ENCODE results near the gene CTBP1. TPM values are rescaled to one million over a fixed set of nuclear protein-coding genes. Genes with fewer than 3 reads are reported as not detected.
A peak's percentile ranks its signal among the peaks of the same experiment; 100 is the strongest.

Gene CTBP1
- total RNA-seq, 1 donor from 2014 or later: 171 TPM

DNA sequence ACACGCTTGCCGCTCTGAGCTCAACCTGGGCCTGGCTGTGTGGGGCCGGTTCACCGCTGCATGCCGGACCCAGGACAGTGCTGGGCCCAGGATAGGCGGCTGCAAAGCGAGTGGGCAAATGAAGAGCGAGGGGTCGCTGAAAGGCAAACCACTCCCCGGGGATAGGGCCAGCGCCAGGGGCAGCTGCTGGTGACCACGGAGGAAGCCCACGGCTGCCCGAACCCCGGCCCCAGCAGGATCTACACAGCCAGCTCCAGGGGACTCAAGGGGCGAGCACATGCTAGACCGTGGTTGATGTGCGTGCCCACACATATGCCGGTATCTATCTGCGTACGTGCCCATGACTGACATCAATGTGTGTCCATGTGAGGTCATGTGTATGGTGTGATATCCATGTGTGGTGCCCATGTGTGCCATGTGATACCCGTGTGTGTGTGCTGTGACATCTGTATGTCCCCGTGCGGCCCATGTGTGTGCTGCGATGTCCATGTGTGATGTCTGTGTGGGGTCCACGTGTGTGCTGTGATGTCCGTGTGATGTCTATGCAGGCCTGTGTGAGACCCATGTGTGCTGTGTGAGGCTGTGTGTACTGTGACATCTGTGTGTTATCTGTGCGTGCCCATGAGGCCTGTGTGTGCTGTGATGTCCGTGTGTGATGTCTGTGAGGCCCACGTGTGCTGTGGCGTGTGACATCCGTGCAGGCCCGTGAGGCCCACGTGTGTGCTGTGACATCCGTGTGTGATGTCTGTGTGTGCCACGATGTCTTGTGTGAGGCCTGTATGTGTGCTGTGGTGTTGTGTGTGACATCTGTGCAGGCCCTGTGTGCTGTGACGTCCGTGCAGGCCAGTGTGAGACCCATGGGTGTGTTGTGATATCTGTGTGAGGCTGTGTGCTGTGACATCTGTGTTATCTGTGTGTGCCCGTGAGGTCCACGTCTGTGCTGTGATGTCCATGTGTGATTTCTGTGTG lies 24.8 kb downstream of the CTBP1 start:
- no peaks in the 10 kb centered on the region for H3K36me3 ChIP-seq
- Mint-ChIP-seq H3K9me3 (no peaks in the 10 kb centered on the region), H3K4me3 (peak overlapping the region; percentile 69), H3K27ac (peak overlapping the region; percentile 93), H3K4me1 (peaks cover 3% of the 10 kb centered on the region), H3K27me3 (ENCODE audit: insufficient read depth, low read depth) (peaks cover 12% of the 10 kb centered on the region), H3K36me3 (peaks cover 41% of the 10 kb centered on the region)
- peaks cover 13% of the 10 kb centered on the region for H4K20me1 ChIP-seq (ENCODE audit: low read depth)
- no peak overlapping the region for H3K27ac ChIP-seq
- H3K9ac ChIP-seq: no peak overlapping the region
- H3K79me2 ChIP-seq (ENCODE audit: low read depth): peaks cover 6% of the 10 kb centered on the region
- no peak for TF ChIP-seq CTCF (IDR thresholded peaks at IDR 0.05)
- TF ChIP-seq EZH2phosphoT487 (IDR thresholded peaks at IDR 0.05): no peak
- no peak for TF ChIP-seq EZH2 (IDR thresholded peaks at IDR 0.05)
- H3K4me1 ChIP-seq: no peaks in the 10 kb centered on the region
- H3F3A ChIP-seq (ENCODE audit: low read depth): peaks cover 7% of the 10 kb centered on the region
- H3K4me3 ChIP-seq: no peak overlapping the region
- DNase-seq (ENCODE audit: low spot score): no peak
- H3K9me3 ChIP-seq (ENCODE audit: low read depth): no peaks in the 10 kb centered on the region
- H3K4me2 ChIP-seq: no peak overlapping the region
- H3K27me3 ChIP-seq: no peaks in the 10 kb centered on the region
- H2AFZ ChIP-seq (replicated peaks): no peak overlapping the region

DNA sequence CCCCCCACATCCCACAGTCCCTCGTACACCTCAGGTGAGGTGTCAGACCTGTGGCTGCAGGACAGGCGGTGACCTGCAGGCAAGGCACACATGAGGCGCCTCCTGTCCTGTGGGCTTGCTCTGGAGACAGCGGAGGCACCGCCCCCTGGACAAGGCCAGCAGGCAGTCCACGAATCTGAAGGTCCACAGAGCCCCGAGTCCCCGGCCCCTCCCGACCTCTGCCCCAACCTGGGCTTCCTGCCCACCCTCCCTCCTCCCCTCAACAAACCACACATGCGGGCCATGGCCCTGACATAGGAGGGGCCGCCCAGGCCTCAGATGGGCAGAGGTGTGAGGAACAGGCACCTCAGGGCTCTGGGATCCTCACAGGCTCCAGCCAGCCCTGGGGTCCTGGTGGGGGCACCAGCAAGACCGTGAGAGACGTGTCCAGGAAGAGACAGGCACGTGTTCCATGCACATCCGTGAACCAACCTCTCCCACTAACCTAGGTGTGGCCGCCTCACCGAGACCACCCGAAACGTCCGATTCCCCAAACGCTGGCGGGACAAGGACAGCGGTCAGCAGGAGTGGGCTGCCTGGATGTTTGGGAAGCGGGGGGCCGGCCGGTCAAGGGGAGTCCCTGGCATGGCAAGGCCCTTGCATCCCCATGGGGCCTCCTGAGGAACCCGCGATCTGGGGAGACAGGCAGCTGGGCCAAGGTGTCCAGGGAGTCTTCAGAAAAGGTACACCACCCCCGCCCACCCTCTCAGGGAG lies 25.8 kb downstream of the CTBP1 start:
- no peaks in the 10 kb centered on the region for H3K4me1 ChIP-seq
- no peak overlapping the region for H3K4me3 ChIP-seq
- no peaks in the 10 kb centered on the region for H3K9me3 ChIP-seq (ENCODE audit: low read depth)
- TF ChIP-seq CTCF (IDR thresholded peaks at IDR 0.05) (no peak), EZH2phosphoT487 (IDR thresholded peaks at IDR 0.05) (no peak), EZH2 (IDR thresholded peaks at IDR 0.05) (no peak)
- H3K36me3 ChIP-seq: no peaks in the 10 kb centered on the region
- no peak overlapping the region for H2AFZ ChIP-seq (replicated peaks)
- no peak for DNase-seq (ENCODE audit: low spot score)
- H4K20me1 ChIP-seq (ENCODE audit: low read depth): peaks cover 13% of the 10 kb centered on the region
- no peak overlapping the region for H3K27ac Mint-ChIP-seq
- H3K4me3 Mint-ChIP-seq: no peak overlapping the region
- no peak overlapping the region for H3K4me2 ChIP-seq
- no peaks in the 10 kb centered on the region for H3K27me3 ChIP-seq
- peaks cover 6% of the 10 kb centered on the region for H3F3A ChIP-seq (ENCODE audit: low read depth)
- H3K9ac ChIP-seq: no peak overlapping the region
- peaks cover 12% of the 10 kb centered on the region for H3K27me3 Mint-ChIP-seq (ENCODE audit: insufficient read depth, low read depth)
- H3K36me3 Mint-ChIP-seq: peaks cover 41% of the 10 kb centered on the region
- H3K27ac ChIP-seq: no peak overlapping the region
- H3K4me1 Mint-ChIP-seq: peaks cover 3% of the 10 kb centered on the region
- H3K79me2 ChIP-seq (ENCODE audit: low read depth): peaks cover 12% of the 10 kb centered on the region
- H3K9me3 Mint-ChIP-seq: no peaks in the 10 kb centered on the region

- H3K36me3 Mint-ChIP-seq: peaks cover 38% of the 10 kb centered on the region
- Histone ChIP-seq H3K4me2 (no peak overlapping the region), H3K27me3 (no peaks in the 10 kb centered on the region), H3K79me2 (ENCODE audit: low read depth) (peaks cover 12% of the 10 kb centered on the region), H3K4me3 (no peak overlapping the region), H4K20me1 (ENCODE audit: low read depth) (peaks cover 13% of the 10 kb centered on the region), H3K4me1 (no peaks in the 10 kb centered on the region), H2AFZ (replicated peaks) (no peak overlapping the region), H3K9ac (no peak overlapping the region), H3F3A (ENCODE audit: low read depth) (no peaks in the 10 kb centered on the region), H3K9me3 (ENCODE audit: low read depth) (no peaks in the 10 kb centered on the region), H3K27ac (no peak overlapping the region), H3K36me3 (no peaks in the 10 kb centered on the region)
- TF ChIP-seq EZH2phosphoT487 (IDR thresholded peaks at IDR 0.05) (no peak), EZH2 (IDR thresholded peaks at IDR 0.05) (no peak), CTCF (IDR thresholded peaks at IDR 0.05) (no peak)
- no peak overlapping the region for H3K27ac Mint-ChIP-seq
- H3K4me1 Mint-ChIP-seq: peaks cover 3% of the 10 kb centered on the region
- no peak overlapping the region for H3K4me3 Mint-ChIP-seq
- peaks cover 12% of the 10 kb centered on the region for H3K27me3 Mint-ChIP-seq (ENCODE audit: insufficient read depth, low read depth)
- no peaks in the 10 kb centered on the region for H3K9me3 Mint-ChIP-seq
- DNase-seq (ENCODE audit: low spot score): no peak
These were observed 26.7 kb downstream of the CTBP1 start for GRCh38 chr4:1222036-1222789.
